Mucosa of rectum (tissue), 2 donors: ENCODE measurements around the gene RIPOR3.
"Not testable (repeated sequence)": the region's sequence is repeated elsewhere in the genome, so short reads cannot be mapped to it uniquely, and the experiment has no call there.

ENCODE experiments used
- H3K27ac ChIP-seq, 2 donors: one replicate each; pipeline ENCODE4 v1.7.0; 2013; ENCODE audit warnings: inconsistent platforms in 2 of 2, low read depth in 2 of 2, low read length in 2 of 2
- H3K27me3 ChIP-seq, 2 donors: one replicate each; pipeline ENCODE4 v1.7.0; 2013; ENCODE audit warnings: low read length in 2 of 2; ENCODE audit not compliant: control insufficient read depth in 2 of 2, insufficient read depth in 2 of 2
- H3K36me3 ChIP-seq, 2 donors: one replicate each; pipeline ENCODE4 v1.7.0; 2013; ENCODE audit warnings: low read length in 2 of 2; ENCODE audit not compliant: control insufficient read depth in 2 of 2, insufficient read depth in 2 of 2
- H3K4me1 ChIP-seq, 2 donors: one replicate each; pipeline ENCODE4 v1.7.0; 2013; ENCODE audit warnings: low read length in 2 of 2, mild to moderate bottlenecking in 1 of 2; ENCODE audit not compliant: control insufficient read depth in 2 of 2, insufficient read depth in 2 of 2
- H3K4me3 ChIP-seq, 2 donors: one replicate each; pipeline ENCODE4 v1.7.0; 2013; ENCODE audit warnings: low read length in 2 of 2
- H3K9ac ChIP-seq, 2 donors: one replicate each; pipeline ENCODE4 v1.7.0; 2013; ENCODE audit warnings: low read length in 2 of 2, low read depth in 1 of 2, mild to moderate bottlenecking in 1 of 2
- H3K9me3 ChIP-seq, 2 donors: one replicate each; pipeline ENCODE4 v1.7.0; 2013; ENCODE audit warnings: low read length in 2 of 2; ENCODE audit not compliant: control insufficient read depth in 2 of 2
- donor health status: healthy.
- donor health status: Normal muscosa, but diverticular disease.

Gene RIPOR3

DNA sequence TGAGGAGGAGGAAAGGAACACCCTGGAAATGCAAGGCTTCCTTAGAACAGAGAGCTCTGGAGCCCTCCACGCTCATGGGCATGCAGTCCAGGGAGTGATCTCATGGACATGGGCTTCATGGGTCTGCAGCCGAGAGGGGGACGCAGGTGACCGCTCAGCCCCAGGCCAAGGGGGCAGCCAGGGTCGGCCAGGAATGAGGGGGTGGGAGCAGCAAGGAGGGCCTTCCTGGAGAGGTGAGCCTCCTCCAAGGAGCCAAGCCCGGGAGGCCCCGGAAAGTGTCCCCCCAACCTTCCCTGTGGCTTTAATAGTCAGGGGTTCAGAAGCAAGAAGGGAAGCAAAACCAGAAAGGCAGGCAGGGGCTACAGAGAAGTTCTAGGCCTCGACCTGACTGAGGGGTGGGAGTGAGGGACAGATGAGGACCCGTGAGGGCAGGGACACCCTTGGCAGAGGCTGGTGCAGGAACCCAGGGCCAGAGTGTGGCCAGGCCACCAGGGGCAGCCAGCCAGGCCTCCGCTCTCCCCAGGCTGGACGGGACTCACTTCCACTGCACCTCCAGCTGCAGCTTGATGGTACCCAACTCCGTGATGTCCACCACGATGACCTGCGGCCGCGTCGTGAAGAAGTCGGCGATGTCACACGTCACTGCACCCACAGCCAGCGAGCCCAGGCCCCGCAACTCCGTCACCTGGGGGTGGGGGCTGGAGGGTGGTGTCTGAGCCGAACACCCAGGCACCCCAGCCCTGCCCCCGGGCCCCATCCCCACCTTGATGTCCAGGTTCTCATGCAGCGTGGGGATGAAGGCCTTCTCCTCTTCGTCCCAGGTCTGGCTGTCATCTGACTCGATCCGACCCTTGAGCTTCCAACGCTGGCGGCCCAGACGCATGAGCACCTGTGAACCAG is 83.2 kb downstream of the RIPOR3 start:
- Histone ChIP-seq H3K27me3 (no peaks in the 10 kb centered on the region), H3K4me1 (no peaks in the 10 kb centered on the region), H3K9ac (no peak overlapping the region), H3K4me3 (no peak overlapping the region), H3K27ac (no peak overlapping the region), H3K9me3 (no peaks in the 10 kb centered on the region), H3K36me3 (no peaks in the 10 kb centered on the region)

DNA sequence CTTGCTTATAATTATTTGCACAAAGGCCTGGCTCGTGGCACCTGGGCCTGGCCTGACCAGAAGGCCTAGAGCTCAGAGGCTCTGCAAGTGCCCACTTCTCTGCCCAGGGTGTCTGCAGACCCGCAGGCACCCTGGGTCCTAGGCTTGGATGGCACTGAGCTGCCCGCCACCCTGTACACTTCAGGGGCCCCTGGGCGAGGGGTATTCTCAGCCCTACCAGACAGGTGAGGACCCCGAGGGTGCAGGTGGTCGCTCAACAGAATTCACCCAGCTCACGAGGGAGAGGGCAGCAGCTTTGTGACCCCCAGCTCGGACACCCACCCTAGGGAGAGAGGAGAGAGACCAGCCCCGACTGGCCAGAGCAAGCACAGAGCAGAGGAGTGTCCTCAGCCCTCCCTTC is 83.9 kb downstream of the RIPOR3 start:
- Histone ChIP-seq H3K9me3 (no peaks in the 10 kb centered on the region), H3K9ac (no peak overlapping the region), H3K4me1 (no peaks in the 10 kb centered on the region), H3K27ac (no peak overlapping the region), H3K4me3 (no peak overlapping the region), H3K36me3 (no peaks in the 10 kb centered on the region), H3K27me3 (no peaks in the 10 kb centered on the region)

DNA sequence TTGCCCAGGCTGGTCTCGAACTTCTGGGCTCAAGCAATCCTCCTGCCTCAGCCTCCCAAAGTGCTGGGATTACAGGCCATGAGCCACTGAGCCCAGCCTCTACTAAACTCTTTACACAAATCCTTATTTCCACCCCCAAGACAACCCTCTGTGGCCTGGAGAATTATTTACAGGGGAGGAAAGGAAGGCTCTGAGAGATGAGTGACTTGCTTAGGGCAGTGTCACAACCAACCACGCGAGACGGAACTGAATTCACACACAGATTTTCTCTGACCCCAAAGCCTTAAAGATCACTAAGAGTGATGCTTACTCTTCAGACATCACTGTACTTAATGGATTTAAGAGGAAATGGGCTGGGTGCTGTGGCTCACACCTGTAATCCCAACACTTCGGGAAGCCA is 86.2 kb downstream of the RIPOR3 start:
- Histone ChIP-seq H3K27me3 (peaks cover 0 to 4% of the 10 kb centered on the region in 2 donors), H3K27ac (no peak overlapping the region), H3K4me1 (no peaks in the 10 kb centered on the region), H3K9ac (no peak overlapping the region), H3K9me3 (no peaks in the 10 kb centered on the region), H3K36me3 (no peaks in the 10 kb centered on the region), H3K4me3 (no peak overlapping the region)

DNA sequence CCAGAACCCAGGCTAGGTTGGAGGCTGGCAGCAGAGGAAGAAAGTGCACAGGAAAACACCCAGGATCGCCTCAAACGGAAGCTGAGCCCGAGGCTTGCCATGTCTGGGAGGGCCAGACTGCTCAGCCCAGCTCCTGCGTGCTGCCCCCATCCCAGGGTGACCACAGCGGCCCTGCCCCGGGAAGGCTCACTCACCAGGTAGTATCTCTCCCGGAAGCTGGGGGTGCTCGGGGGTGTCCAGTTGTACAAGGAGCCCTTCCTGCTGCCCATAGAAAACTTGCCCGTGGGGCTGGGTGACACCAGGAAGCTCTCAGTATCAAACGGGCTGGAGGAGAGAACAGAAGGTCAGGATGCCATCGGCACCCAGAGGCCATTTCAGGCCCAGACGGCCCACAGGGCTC is 86.9 kb downstream of the RIPOR3 start:
- H3K4me1 ChIP-seq: no peaks in the 10 kb centered on the region
- no peak overlapping the region for H3K4me3 ChIP-seq
- no peaks in the 10 kb centered on the region for H3K9me3 ChIP-seq
- no peaks in the 10 kb centered on the region for H3K36me3 ChIP-seq
- peaks cover 0 to 4% of the 10 kb centered on the region in 2 donors for H3K27me3 ChIP-seq
- H3K9ac ChIP-seq: no peak overlapping the region
- H3K27ac ChIP-seq: no peak overlapping the region

DNA sequence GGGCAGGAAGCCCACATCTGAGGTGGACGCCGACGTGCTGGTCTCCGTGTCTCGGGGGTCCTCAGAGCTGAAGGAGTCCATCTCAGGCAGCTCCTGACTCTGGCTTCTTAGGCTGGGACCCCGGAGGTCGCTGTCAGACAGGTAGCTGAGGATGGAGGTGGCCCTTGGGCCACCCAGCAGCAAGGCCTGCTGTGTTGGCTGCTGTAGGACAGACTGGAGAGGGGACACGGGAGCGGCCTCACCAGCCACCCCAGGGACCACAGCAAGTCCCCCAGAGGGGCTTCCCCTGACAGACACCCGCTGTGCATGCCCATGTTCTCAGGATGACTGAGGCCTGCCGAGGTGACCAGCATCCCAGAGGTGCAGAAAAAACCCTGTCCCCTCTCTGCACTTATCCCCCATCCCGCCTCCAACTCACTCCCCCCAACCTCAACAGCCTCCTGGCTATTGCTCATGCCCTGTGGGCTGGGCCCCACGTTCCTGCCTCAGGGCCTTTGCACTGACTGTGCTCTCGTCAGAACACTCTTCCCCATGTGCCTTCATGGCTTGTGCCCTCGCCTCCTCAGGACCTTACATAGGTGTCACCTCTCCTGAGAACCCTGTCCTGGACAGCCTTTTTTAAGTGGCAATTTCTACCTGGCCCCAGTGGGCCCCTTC is 88.8 kb downstream of the RIPOR3 start:
- Histone ChIP-seq H3K4me1 (no peaks in the 10 kb centered on the region), H3K9ac (no peak overlapping the region), H3K36me3 (no peaks in the 10 kb centered on the region), H3K27me3 (peaks cover 0 to 5% of the 10 kb centered on the region in 2 donors), H3K4me3 (no peak overlapping the region), H3K27ac (no peak overlapping the region), H3K9me3 (no peaks in the 10 kb centered on the region)

DNA sequence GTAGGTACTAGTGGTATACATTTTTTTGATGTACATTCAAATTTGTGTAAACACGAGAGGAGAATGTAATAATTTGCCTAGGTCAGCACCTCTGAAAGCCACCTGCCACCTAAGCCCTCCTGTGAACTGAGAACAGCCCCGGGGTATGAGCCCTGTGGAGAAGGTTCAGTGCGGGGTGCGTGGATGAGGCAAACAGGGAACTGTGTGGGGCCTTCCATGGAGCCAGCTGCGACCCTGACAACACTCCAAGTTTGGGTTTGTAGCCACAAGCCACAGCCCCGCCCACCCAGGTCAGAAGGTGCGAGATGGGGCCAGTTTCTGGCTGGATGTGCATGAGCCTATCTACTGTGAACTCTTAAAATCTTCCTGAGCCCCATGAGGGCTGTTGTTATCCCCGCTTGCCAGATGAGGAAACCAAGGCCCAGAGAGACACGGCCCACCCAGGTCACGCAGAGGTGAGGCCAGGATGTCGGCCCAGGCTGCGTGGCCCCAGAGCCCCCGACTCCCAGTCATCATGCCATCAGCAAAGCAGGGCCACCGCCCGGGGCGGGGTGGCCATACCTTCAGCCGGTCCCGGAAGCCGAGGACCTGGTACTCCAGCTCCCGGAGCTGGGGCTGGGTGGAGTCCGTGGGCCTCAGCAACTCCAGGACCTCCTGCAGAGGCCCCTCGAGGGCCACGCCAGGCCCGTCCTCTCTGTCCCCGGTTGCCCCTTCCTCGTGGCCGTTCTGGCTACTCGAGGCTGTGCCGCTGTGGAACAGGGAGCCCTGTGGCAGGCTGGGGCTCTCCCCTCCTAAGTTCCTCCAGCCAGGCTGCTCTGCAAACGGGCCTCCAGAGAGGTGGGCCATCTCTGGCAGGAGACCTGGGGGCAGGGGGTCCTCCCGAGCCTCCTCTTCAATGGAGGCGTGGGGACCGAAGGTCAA is 89.6 kb downstream of the RIPOR3 start:
- peaks cover 0 to 10% of the 10 kb centered on the region in 2 donors for H3K27me3 ChIP-seq
- H3K9me3 ChIP-seq: no peaks in the 10 kb centered on the region
- no peaks in the 10 kb centered on the region for H3K4me1 ChIP-seq
- H3K4me3 ChIP-seq: no peak overlapping the region
- H3K27ac ChIP-seq: no peak overlapping the region
- no peak overlapping the region for H3K9ac ChIP-seq
- H3K36me3 ChIP-seq: no peaks in the 10 kb centered on the region

DNA sequence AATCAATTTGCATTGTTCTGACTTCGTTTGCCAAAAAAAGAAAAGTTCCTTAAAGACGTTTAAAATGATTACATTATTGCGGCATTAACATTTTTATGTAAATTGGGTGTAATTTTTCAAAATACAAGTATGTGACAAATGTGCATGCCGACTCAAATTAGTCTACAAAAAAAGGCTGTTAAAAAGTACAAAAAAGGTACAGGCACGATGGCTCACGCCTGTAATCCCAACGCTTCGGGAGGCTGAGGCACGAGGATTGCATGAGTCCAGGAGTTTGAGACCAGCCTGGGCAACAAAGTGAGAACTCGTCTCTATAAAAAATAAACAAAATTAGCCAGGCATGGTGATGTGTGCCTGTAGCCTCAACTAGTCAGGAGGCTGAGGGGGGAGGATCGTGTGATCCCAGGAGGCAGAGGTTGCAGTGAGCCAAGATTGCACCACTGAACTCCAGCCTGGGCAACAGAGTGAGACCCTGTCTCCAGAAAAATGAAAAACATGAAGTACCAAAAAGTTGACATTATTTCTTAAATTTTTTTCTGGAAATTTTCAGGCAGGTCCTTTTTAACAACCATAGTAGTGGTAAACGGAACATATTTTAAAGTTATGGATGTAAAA is 91.0 kb downstream of the RIPOR3 start:
- H3K27ac ChIP-seq: no peak overlapping the region
- no peak overlapping the region for H3K4me3 ChIP-seq
- peaks cover 2 to 13% of the 10 kb centered on the region in 2 donors for H3K27me3 ChIP-seq
- H3K4me1 ChIP-seq: no peaks in the 10 kb centered on the region
- H3K9me3 ChIP-seq: no peaks in the 10 kb centered on the region
- no peak overlapping the region for H3K9ac ChIP-seq
- H3K36me3 ChIP-seq: no peaks in the 10 kb centered on the region

DNA sequence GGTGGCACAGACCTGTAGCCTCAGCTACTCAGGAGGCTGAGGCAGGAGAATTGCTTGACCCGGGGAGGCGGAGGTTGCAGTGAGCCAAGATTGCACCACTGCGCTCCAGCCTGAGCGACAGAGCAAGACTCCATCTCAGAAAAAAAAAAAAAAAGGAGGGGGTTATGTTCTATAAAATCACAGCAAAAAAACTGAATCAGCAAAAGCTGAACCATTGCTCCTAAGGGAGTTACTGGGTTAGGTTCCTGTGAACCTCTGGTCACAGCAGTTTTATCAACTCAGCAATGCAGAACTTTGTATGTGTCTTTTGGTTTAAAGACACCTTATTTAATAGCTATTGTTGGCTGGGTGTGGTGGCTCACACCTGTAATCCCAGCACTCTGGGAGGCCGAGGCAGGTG is 92.6 kb downstream of the RIPOR3 start:
- H3K27ac ChIP-seq: not testable (repeated sequence)

DNA sequence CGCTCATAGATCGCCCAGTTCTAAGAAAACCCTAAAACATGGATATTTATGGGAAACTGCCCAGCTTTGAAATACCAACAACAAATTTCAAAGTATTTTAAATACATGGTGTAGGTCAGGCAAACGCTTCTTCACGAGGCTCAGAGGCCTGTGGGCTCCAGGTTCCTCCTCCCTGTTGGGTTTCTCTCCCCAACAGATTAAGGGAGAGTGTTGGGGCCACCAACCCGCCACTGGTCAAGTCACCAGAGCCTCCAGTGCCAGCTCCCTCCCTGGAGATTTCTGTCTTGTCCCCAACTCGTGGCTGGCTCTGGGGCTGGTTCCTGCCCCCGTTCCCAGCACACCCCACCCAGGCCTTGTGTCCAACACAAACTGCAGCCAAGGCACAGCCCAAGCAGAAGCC is 93.3 kb downstream of the RIPOR3 start:
- no peaks in the 10 kb centered on the region for H3K9me3 ChIP-seq
- no peak overlapping the region for H3K9ac ChIP-seq
- no peak overlapping the region for H3K4me3 ChIP-seq
- no peaks in the 10 kb centered on the region for H3K36me3 ChIP-seq
- H3K4me1 ChIP-seq: no peaks in the 10 kb centered on the region
- H3K27me3 ChIP-seq: peaks cover 6 to 13% of the 10 kb centered on the region in 2 donors
- no peak overlapping the region for H3K27ac ChIP-seq

More for the DNA sequence above, 92.6 kb downstream of the RIPOR3 start:
- not testable (repeated sequence) for H3K4me3 ChIP-seq, H3K9me3 ChIP-seq, H3K9ac ChIP-seq, H3K36me3 ChIP-seq, H3K4me1 ChIP-seq
- peaks cover 6 to 13% of the 10 kb centered on the region in 2 donors for H3K27me3 ChIP-seq
